Measurements from ENCODE around the gene CTSL.

Gene CTSL

DNA sequence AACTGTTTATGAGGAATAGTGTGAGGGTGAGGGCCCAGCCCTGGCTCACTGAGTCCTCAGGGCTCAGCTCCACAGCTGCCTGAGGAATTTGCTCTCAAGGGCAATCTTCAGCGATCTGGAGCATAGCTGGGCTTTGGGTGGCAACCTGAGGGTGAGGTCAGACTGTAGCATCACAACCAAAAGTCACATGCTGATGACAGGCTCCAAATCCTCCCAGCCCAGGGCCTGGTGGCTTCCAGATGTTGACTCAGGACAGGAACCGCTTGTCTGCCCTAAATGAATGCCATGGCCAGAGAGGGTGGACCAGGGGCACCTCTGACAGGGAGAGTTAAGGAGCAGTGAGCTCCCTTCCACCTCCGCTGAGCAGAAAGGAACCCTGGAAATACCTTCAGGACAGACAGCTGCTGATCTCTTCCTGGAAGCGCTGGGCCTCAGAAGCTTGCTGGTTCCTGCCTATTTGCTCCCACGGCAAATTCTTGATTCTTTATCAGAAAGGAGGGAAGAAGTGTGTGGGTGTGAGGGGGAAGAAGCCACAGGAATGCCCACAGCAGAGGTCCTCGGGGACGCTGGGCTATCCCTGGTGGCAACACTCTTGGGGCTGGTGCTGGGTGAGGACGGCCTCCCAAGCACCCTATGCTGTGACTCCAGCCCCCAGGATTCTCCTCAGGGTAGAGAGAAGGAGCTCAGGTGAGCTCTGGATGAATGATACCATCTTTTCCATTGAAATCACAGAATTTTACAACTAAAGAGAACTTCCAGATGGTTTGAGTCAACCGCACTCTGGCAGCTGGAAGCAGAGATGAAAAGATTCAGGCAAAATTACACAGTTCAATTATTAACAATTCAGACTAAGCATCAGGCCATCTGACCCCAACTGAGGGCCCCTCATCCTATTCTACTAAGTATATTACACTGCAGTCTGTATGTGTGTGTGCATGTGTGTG lies 13.8 kb upstream of the CTSL start:
- no peaks in the 10 kb centered on the region for H3K9me3 ChIP-seq
- TF ChIP-seq, protein P1, sequence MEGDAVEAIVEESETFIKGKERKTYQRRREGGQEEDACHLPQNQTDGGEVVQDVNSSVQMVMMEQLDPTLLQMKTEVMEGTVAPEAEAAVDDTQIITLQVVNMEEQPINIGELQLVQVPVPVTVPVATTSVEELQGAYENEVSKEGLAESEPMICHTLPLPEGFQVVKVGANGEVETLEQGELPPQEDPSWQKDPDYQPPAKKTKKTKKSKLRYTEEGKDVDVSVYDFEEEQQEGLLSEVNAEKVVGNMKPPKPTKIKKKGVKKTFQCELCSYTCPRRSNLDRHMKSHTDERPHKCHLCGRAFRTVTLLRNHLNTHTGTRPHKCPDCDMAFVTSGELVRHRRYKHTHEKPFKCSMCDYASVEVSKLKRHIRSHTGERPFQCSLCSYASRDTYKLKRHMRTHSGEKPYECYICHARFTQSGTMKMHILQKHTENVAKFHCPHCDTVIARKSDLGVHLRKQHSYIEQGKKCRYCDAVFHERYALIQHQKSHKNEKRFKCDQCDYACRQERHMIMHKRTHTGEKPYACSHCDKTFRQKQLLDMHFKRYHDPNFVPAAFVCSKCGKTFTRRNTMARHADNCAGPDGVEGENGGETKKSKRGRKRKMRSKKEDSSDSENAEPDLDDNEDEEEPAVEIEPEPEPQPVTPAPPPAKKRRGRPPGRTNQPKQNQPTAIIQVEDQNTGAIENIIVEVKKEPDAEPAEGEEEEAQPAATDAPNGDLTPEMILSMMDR (IDR thresholded peaks at IDR 0.05), result no peak
- no peaks in the 10 kb centered on the region for H3K27me3 ChIP-seq
- H3K36me3 ChIP-seq, result peaks cover 4% of the 10 kb centered on the region
- no peak overlapping the region for H3K27ac ChIP-seq
- H3K4me3 ChIP-seq (ENCODE audit: low read depth in 1 of 2, low read length in 1 of 2), result no peak overlapping the region
- no peaks in the 10 kb centered on the region for H3K4me1 ChIP-seq (ENCODE audit: control insufficient read depth in 1 of 2, insufficient read depth in 1 of 2, low read depth in 1 of 2, low read length in 1 of 2)

DNA sequence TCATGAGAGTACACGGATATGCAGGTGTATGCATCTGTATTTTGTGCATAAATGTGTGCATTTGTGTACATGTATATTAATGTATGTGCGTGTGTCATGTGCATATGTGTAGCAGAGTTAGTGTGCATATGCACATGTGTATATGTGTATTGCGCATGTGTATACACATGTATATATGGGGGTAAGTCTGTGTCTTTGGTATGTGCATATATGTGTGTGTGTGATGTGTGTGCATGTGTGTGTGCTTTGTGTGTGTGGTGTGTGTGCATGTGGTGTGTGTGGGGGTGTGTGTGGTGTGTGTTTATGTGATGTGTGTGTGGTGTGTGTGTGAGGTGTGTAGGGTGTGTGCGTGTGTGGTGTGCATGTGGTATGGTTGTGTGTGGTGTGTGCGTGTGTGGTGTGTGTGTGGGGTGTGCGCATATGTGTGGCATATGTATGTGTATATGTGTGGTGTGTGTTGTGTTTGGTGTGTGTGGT lies 13.1 kb upstream of the CTSL start:
- no peaks in the 10 kb centered on the region for H3K27me3 ChIP-seq
- TF ChIP-seq, protein P1 (IDR thresholded peaks at IDR 0.05), result no peak
- no peaks in the 10 kb centered on the region for H3K36me3 ChIP-seq
- no peak overlapping the region for H3K27ac ChIP-seq
- H3K9me3 ChIP-seq, result no peaks in the 10 kb centered on the region
- H3K4me1 ChIP-seq (ENCODE audit: control insufficient read depth in 1 of 2, insufficient read depth in 1 of 2, low read depth in 1 of 2, low read length in 1 of 2), result no peaks in the 10 kb centered on the region
- no peak overlapping the region for H3K4me3 ChIP-seq (ENCODE audit: low read depth in 1 of 2, low read length in 1 of 2)

DNA sequence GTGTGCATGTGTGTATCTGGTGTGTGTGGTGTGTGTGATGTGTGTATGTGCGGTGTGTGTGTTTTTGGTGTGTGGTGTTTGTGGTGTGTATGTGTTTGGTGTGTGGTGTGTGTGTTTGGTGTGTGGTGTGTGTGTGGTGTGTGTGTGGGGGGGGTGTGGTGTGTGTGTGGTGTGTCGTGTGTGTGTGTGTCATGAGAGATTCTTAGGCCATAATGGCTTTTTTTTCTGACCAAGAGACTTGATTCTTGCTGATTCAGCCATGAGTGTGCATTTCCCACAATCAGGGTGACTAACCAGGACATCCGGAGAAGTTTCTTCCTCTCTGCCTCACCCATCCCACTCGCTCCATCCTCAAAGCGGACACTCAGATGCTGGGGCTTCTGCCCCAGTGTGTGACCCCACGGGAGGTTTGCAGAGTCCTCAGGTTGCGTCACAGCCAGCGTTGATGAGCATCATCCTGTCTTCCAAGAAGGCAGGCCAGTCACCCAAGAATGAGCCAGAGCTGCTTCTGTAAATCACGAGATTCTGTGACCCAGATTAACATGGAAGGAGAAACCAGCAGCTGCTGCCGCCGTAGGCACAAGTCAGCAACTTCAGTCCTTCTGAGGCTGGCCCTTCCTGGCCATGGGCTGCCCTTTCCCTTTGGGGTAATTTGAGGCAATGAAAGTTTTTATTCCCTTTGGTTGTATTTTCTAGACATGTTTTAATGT lies 12.5 kb upstream of the CTSL start:
- TF ChIP-seq, protein P1 (IDR thresholded peaks at IDR 0.05), result no peak
- no peak overlapping the region for H3K27ac ChIP-seq
- no peaks in the 10 kb centered on the region for H3K36me3 ChIP-seq
- no peak overlapping the region for H3K4me3 ChIP-seq (ENCODE audit: low read depth in 1 of 2, low read length in 1 of 2)
- no peaks in the 10 kb centered on the region for H3K4me1 ChIP-seq (ENCODE audit: control insufficient read depth in 1 of 2, insufficient read depth in 1 of 2, low read depth in 1 of 2, low read length in 1 of 2)
- no peaks in the 10 kb centered on the region for H3K27me3 ChIP-seq
- no peaks in the 10 kb centered on the region for H3K9me3 ChIP-seq

DNA sequence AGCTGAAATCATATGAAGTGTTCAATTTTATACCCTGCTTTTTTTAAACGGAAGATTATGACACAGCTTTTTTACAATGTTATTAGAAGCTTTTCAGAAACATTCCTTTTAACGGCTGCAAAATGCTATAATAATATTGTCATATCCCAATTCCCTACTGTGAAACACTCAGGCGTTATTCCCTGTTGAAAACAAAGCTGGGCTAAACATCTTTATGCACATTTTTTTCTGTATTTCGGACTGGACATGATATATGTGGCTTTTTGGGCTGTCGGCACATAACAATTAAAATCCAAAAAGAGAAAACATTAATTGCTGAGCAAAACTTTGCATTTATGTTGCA lies 12.0 kb upstream of the CTSL start:
- Histone ChIP-seq H3K27me3 (no peaks in the 10 kb centered on the region), H3K4me3 (ENCODE audit: low read depth in 1 of 2, low read length in 1 of 2) (no peak overlapping the region), H3K4me1 (ENCODE audit: control insufficient read depth in 1 of 2, insufficient read depth in 1 of 2, low read depth in 1 of 2, low read length in 1 of 2) (no peaks in the 10 kb centered on the region), H3K9me3 (no peaks in the 10 kb centered on the region), H3K36me3 (no peaks in the 10 kb centered on the region), H3K27ac (no peak overlapping the region)
- TF ChIP-seq, protein P1 (IDR thresholded peaks at IDR 0.05), result no peak

DNA sequence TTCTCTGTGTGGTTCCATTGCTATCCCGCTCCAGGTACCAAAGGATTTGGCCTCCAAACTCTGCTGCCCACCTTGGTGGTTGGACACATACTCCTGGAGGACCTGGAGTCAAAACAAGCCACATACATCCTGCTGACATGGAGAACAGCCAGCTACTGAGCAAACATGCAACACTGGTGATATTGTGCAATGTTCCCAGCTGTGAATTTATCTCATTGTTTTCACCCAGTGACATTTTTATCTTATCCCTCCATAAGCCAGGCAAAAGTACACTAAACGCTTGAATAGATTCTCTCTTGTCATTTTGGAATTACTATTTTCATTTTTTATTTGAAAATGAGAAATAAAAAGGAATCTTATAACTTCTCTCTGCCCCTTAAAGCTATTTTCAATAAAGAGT lies 11.1 kb upstream of the CTSL start:
- Histone ChIP-seq H3K27ac (no peak overlapping the region), H3K4me3 (ENCODE audit: low read depth in 1 of 2, low read length in 1 of 2) (no peak overlapping the region), H3K9me3 (no peaks in the 10 kb centered on the region), H3K36me3 (no peaks in the 10 kb centered on the region), H3K4me1 (ENCODE audit: control insufficient read depth in 1 of 2, insufficient read depth in 1 of 2, low read depth in 1 of 2, low read length in 1 of 2) (no peaks in the 10 kb centered on the region), H3K27me3 (no peaks in the 10 kb centered on the region)
- TF ChIP-seq, protein P1 (IDR thresholded peaks at IDR 0.05), result no peak
